GM18507 (cell line): ENCODE measurements around the gene KCNJ15.
A peak's percentile ranks its signal among the peaks of the same experiment; 100 is the strongest.
"Not testable (repeated sequence)": the region's sequence is repeated elsewhere in the genome, so short reads cannot be mapped to it uniquely, and the experiment has no call there.

Source experiments
- DNase-seq: peaks from one replicate; pipeline ENCODE4 v3.0.0; 2011; ENCODE audit warnings: low read depth; ENCODE audit not compliant: insufficient read length; ENCODE audit errors: extremely low spot score
- FAIRE-seq: peaks from 2 replicates; lab custom pipeline; 2011; peaks lifted over from hg19 to GRCh38; lab: Jason Lieb, UNC

Gene KCNJ15

DNA sequence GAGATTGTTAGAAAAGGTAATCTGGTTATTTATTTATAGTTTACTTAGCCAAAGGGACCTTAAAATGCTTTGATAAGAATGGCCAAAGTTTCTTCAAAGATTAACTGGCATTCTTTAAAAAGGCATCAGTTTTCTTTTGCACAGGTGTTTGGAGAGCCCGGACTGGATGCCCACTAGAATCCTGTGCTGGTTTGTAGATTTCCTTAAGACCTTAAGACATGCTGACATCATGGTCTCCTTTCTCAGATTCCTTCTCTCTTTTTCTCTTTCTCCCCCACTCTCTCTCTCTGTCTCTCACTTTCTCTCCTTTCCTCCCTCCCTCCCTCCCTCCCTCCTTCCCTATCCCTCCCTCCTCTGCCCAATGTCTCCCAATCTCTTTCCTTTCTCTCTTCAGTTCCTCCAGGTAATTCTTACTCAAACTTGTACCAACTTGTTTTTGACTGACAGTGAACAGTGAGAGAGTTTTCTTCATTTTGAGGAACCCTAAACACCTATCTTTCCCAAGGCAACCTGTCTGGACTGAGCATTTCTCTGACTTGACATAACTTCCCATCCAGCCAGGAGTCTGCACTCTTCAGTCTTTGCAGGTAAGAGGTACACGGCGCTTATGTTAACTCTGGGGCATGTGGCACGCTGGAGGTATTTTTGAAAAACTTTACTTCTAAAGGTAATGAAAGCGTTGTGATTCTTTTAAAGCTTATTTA, at the start of gene KCNJ15:
KCNJ15 (plus strand) TSS at position 393 of the 704 bp plus-strand sequence. CDS start 42,271 bp downstream, outside the sequence.
- no peak for DNase-seq
- FAIRE-seq: no peak

DNA sequence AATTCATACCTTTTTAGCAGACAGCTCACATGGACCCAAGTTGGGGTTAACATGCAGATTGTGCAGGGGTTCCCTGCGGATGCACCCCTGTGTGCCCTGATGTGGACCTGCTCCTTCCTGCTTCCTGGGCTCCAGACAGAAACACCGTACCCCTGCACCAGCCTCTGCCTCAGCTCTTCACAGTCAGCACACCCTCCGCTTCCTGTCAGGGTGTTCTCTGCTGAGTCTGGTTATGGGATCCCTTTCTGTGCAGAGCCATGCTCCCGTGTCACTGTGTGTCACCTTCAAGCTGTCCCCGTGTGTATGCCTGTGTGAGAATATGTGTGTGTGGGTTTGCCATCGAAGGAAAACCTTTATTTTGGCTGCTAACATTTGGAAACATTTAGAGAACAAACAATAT, 48.7 kb upstream of the KCNJ15 start:
- no peak for FAIRE-seq
- DNase-seq: no peak

DNA sequence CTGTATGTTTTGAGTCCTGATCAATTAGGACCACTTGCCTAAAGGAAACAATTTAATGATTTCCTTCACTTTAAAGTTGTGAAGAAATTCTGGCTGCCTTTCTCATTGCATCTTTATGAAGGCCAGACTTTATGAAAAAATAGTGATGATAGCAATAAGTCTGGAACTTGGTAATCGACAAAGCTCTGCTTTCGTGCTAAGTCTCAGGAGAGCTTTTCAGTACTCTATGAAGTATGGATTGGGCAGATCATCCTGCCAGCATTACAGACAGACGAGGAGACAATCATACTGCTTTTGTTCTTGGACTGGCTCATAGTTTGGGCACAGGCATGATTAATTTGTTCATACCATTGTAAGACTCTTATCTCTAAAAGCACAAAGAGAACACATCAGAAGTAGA, 45.5 kb upstream of the KCNJ15 start:
- DNase-seq (no peak), FAIRE-seq (no peak)

DNA sequence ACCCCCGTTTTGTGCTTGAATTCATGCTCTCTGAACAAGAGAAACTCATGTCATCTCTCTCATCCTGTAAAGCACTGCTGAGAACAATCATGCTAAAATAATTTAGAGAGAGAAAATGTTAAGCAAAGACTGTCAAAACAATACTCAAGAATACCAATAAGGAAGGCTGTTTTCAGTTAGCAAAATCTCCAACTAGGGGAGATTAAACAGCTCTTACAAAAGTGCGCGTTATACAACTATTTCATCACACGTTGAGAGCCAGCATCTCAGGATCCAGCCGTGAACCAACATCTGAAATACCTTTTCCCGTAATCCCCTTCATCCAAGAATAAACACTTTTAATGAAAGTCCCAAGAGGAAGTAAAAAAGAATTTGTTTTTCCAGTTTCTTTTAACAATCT, 44.1 kb upstream of the KCNJ15 start:
- FAIRE-seq (no peak), DNase-seq (no peak)

DNA sequence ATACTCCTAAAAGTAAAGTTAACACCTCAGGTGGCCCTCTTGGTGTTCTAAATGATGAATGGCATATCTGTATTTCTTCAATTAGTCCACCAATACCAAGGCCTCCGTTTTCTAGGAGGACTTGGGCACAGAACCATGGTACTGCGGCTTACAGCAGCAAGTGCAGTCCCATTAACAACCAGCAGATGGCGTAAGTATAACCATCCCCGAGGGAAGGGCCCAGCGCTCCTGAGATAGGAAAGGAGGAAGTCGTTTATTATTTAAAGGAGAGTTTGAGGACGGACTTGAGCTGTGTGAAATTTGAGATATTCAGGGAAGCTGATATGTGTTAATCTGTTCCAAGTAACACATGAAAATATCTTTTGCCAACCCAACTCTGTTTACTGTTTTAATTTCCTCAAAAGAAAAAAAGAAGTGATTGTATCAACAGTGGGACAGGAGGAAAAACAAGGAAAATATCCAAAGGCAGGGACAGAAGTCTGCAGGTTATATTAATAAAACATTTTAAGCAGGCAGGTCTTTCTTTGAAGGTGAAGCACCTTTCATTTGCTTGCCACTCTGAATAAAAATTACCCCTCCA, 37.7 kb upstream of the KCNJ15 start:
- no peak for DNase-seq
- FAIRE-seq: peak; percentile 62

DNA sequence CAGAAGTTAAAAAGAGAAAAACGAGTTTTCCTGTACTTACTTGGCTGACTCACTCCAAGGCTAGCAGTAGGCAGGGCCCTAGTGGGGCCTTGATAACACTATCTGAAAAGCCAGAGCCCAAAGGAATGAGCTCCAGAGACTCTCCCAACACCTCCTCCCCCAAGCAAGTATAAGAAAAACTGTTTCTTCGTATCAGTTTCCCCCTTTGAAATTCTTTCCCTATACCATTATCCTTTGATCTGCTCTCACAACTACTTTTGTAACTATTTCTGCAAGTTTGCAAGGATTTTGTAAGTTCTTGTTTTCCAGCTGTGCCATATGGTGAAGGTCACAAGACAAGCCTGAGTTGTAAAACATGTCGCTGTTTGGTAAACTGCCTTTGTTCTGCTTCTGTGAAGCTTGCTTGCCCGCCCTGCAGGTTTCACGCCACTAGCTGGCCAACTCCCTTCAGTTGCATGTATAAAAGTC, 36.5 kb upstream of the KCNJ15 start:
- FAIRE-seq (no peak), DNase-seq (no peak)

DNA sequence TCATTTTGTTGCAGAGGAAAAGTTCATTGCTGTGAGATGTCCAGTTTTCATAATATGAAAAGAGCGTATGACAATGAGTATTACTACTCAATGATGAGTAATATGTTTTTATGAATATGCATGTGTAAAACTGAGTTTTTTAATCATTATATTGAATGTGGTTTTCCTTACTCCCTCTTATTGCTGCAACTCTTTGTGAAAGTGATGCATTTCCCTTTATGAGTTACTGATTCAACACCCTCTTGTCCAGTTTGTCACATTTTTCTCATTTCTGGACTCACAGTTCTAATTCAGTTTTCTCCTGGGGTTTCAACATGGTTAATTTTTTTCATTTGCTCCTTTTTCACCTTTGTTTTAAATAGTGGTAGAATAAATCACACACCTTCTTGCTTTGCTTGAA, 35.2 kb upstream of the KCNJ15 start:
- peak; percentile 35 for DNase-seq
- FAIRE-seq: peak; percentile 87

DNA sequence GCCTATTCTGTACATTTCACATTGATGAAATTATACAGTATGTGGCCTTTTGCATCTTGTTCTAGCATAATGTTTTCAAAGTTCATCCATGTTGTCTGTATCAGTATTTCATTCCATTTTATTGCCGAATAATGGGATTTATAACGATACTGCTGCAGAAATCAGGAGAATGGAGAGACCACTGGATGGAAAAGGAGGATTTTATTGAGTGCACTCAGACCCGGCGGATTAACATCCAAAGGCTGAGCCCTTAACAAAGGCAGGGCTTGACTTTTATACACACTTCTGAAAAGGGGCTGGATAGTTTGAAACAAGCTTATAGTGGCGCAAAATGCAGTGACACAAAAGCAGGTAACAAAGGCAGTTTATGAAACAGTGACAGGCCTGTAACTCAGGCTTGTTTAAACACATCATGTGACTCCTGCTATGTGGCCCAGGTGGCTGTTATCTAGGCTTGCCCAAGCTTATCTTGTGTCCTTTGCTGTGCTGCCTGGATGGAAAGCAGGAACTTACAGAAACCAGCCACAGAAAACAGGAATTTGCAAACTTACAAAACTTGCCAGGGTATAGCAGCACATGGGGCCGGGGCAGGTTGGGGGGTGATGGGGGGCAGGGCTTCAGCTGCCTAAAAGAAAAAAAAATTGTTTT, 32.8 kb upstream of the KCNJ15 start:
- FAIRE-seq (no peak), DNase-seq (no peak)

DNA sequence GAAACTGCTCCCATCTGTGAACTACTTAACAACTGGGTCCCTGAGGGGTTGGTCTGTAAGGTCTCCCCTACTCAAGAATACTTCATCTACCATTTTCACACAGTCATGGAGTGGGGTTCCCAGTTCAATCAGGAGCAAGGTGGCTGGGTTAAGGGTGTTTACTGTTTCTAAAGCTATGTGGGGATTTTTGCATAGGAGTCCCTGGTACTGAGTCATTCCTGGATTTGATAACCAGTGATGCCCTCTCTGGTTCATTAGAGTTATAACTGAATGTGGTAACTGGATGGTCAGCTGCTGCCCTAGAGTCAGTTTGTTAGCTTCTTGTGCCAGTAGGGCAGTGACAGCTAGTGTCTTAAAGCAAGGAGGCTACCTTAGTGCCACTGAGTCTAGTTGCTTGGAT, 29.4 kb upstream of the KCNJ15 start:
- DNase-seq (no peak), FAIRE-seq (no peak)

DNA sequence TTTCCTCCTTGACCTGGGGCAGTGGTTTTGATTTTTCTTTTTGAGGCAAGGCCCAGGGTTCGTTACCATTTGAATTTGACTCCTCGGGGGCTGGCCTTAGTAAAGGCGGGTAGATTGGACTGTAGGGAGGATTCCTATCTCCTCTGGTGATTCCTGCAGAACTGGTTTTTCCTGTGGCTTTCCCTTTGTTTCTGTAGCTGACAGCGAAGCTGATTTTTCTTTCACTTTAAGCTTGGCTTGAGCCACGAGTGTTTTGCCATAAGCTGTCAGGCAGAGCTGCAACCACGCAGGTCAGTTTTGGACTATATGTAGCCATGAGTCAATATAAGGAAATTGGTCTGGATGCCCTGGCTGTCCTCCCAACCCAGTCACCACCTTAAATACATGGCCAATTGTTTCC, 28.7 kb upstream of the KCNJ15 start:
- FAIRE-seq: no peak
- DNase-seq: no peak

DNA sequence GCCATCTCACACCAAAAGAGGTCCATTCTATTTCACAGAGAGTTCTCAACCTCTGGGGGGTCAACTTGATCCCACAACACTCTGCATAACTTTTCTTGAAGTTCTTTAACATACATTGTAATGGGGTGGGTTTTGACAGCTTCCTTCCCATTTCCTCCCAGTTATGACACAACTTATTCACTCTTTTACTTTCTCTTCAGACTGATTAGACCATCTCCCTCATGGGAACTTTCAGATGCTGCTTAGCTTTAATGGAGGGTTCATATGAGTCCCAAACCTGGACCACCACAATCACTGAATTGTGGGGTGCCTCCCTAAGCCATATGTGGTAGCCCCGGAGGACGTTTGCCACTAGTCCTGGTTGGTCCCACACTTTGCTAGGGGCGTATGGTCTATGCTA, 28.3 kb upstream of the KCNJ15 start:
- no peak for DNase-seq
- FAIRE-seq: no peak

DNA sequence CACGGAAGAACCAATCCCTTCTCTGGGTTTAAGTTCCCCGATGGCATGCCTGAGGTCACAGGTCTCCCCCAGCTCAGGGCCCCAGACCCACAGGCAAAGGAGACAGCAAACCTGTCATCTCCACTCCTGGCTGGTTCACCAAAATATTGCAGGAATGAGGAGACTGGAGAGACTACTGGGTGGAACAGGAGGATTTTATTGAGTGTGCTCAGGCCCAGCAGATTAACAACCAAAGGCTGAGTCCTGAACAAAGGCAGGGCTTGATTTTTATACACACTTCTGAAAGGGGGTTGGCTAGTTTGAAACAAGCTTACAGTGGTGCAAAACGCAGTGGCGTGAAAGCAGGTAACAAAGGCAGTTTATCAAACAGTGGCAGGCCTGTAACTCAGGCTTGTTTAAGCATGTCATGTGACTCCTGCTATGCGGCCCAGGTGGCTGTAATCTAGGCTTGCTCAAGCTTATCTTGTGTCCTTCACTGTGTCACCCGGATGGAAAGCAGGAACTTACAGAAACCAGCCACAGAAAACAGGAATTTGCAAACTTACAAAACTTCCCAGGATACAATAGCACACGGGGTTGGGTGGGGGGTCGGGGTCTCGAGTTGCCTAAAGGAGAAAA, 27.4 kb upstream of the KCNJ15 start:
- DNase-seq: no peak
- FAIRE-seq: no peak

DNA sequence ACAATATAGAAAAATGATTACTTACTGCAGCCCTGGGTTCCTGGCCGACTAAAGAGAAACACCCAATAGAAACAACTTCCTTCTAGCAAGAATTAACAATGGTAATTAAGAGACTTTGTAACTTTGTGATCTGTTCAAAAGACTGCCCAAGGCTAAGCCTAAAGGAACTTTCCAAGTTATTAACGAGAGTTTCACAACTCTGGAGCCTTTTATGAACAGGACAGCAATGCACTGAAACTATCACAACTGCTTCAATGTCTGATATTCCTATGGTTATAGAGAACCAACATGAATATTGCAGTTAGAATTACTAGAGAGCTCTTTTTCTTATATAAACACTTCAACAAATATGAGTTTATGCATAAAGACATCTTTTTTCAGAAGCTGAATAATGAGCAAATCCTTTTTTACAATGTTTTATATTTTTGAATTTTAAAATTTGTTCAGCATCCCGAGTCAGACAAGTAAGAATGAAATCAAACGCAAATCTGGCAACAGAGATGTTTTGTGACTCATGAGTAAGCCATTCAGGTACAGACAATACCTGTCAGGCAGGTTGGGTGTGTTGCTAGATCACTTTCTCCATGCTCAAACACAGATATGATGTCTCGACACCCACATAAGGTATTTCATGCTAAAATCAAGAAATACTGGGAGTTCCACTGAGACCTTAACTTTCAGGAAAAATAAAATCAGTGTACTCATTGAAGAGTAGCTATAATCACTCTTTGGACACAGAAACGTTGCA, 22.2 kb upstream of the KCNJ15 start:
- DNase-seq: no peak
- FAIRE-seq: no peak

DNA sequence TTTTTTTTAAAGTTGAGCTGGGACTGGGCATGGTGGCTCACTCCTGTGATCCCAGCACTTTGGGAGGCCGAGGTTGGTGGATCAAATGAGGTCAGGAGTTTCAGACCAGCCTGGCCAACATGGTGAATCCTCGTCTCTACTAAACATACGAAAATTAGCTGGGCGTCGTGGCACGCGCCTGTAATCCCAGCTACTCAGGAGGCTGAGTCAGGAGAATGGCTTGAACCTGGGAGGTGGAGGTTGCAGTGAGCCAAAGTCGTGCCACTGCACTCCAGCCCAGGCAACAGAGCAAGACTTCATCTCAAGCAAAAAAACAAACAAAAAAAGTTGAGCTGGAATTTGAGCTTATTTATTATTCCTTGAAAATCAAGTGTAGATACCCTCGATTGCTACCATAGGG, 21.5 kb upstream of the KCNJ15 start:
- not testable (repeated sequence) for DNase-seq, FAIRE-seq

DNA sequence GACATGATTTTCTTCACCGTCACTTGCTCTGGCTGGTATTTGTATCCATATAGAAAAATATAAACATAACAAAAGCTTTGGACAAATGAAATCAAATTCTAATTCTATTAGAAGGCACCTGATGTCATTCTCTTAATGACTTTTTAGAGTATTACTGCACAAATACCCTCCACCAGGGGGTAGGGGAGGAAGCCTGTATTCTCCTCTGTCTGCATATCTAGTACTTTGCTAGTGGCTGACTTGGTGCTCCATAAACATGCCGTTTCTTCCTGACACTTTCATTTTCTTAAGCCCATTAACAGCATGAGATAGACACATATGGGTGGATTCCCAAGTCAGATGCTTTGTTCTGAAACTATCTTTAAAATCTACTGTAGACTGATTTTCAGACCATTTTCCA, 20.6 kb upstream of the KCNJ15 start:
- DNase-seq (no peak), FAIRE-seq (no peak)

DNA sequence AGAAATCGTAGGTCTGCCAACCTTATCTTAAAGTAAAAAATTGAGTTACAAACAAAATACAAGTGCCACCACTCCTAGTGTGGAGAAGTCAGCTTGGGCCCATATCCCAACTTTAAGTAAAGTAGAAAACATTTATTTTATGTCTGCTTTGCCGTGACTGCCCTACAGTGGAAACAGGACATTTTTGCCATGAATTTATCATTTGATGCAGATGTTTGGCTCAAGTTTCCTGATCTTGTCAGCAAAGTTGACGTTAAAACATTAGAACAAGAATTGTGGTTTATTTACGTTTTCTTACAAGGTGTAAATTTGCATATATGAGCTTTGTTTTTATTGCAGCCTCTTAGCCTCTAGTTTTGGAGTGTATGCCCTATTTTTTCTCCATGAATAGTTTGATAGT, 17.1 kb upstream of the KCNJ15 start:
- FAIRE-seq (no peak), DNase-seq (no peak)

DNA sequence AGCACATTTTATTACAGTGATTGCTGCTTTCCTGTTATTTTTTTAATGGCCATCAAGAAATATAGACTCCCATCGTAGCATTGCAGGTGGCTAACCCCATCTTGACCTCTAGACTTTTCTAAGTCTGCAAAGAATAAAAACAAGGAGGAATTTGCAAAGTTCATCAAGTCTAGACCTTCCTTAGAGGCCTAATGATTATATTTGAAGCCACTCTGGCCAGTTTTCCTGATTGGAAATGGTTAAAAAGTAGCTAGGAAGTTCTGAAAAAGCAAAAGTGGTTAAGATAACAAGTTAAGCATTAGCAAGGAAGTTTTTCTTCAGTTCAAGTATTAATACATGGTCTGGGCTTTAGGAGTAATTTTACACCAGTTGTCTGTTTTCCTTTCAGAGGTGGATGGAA, 16.7 kb upstream of the KCNJ15 start:
- FAIRE-seq: peak; percentile 57
- no peak for DNase-seq

DNA sequence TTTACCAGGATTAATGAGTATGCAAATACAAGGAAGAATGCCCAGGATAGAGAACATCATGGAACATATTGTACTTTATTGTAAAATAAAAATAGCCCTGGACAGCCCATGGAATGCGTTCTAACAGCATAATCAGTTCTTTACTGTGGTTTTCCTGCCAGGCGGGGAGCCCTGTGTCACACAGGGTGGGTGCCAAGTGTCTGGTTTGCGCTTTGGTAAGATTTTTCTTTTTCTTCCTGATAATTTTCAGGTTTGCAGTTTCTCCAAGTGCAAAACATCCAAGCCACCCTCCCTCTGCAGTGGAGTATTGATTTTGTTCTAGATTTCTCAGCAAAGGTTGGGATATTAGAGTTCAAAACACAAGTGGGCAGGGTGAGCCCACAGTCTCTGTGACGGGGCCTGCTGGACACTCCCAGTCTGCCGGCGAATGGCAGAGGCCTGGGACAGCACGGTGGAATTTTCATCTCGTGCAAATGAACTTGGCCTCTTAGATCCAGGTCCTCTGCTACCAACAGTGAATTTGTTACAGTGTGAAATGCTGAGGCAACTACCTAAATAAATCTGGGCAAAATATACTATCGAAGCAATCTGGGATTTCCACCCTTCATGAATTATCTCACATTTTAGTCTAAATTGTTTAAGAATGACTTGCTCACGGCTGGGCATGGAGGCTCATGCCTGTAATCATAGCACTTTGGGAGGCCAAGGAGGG, 15.6 kb upstream of the KCNJ15 start:
- no peak for FAIRE-seq
- no peak for DNase-seq

DNA sequence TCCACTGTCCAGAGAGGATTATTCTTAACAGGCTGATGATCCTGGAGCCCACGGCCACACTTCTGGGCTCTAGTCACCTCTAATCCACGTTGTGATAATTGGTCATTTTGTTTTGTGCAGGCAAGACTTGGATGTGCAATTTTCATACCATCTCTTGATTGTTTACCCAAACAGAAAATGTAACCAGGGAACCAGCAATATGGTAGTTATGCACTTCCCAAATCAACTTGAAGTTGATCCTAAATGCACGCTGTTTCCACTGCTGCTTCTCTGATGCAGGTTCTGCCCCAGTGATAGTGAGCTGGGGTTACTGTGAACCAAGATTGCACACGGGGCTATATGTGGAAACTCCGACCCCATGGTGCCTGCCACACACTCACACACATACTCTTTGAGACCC, 14.7 kb upstream of the KCNJ15 start:
- no peak for DNase-seq

More for the DNA sequence above, 14.7 kb upstream of the KCNJ15 start:
- FAIRE-seq: no peak
